AG08396 (cell line): Measurements from ENCODE around the gene CACNA1H.
"Not testable (repeated sequence)": the region's sequence is repeated elsewhere in the genome, so short reads cannot be mapped to it uniquely, and the experiment has no call there.

ENCODE experiments used
- DNase-seq: peaks from one replicate; pipeline ENCODE4 v3.0.0; 2012; ENCODE audit warnings: low spot score, mixed read lengths

The CACNA1H gene

GRCh38 chr16:1193825-1194581, 41.1 kb downstream of the CACNA1H start:
- DNase-seq: no peak

- peak; percentile 69 for DNase-seq
Observed at GRCh38 chr16:1194665-1195392, 41.9 kb downstream of the CACNA1H start.

- DNase-seq: no peak
Observed at GRCh38 chr16:1195393-1195666, 42.4 kb downstream of the CACNA1H start.

DNA sequence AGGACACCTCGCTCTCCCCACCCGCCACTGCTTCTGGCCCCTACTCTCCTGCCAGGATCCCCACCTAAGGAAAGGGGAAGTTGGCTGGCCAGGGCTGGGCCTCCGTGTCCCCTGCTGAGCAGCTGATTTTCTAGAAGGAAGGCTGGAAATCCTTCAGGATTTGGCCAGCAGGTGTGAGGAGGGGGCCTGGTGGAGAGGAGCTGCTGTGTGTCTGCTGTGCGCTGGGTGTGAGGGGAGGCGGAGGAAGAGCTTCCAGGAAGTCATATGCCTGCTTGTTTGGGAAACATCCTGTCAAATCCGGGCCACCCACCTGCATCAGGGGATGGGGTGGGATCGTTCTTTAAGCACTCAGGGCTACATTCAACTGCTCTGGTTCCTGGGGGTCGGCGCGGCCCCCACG, 43.6 kb downstream of the CACNA1H start:
- no peak for DNase-seq

DNA sequence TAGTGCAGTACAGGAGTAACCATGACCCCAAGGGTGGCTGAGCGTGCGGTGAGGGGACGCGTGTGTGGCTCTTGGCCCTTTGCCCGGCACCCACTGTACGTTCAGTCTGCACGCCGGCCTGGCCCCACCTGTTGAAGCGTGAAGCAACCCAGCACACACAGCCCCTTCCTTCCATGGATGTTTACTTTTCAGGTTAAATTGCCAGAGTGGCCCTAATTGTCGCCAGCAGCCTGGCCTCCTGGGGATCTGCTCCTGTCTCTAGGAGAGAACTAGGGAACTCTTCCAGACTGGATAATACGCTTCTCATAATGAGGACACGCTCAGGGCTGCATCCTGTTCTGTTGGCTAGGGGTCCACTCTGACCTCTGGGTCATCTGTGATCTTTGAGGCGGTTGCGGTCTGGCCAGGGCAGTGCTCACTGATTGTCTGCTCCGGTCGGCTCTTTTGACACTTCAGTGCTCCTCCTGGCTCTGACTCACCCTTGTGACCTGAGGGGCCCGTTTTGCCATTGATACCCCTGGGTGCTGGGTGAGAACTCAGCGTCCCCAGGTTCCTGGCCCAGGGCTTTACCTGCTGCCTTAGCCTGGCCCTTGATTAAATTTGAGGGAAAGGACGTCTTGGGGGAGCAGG, 44.4 kb downstream of the CACNA1H start:
- no peak for DNase-seq

GRCh38 chr16:1198194-1198593, 45.3 kb downstream of the CACNA1H start:
- DNase-seq: no peak

- not testable (repeated sequence) for DNase-seq
Observed at GRCh38 chr16:1198671-1199346, 45.9 kb downstream of the CACNA1H start.

DNA sequence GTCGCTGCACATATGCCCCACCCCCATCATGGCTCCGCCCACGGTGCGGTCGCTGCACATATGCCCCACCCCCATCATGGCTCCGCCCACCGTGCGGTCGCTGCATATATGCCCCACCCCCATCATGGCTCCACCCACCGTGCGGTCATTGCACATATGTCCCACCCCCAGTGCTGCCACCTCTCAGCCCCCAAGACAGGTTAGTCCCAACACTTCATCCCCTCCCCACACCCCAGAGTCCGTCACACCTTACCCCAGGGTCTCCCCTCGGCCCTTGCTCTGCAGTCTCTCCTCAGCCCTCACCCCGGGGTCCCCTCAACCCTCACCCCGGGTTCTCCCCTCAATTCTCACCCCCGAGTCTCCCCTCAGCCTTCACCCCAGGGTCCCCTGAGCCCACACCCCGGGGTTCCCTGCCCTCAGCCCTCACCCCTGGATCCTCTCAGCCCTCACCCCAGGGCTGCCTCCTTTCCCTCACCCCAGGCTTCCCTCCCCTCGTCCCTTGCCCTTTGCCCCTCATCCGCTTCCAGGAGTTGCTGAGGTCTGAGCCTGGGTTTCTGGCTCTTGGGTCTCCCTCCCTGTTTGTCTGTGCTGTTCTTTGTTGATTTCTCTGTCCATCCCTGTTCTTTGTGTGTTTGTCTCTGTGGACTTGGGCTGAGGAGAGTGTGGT, 46.6 kb downstream of the CACNA1H start:
- DNase-seq: no peak

DNA sequence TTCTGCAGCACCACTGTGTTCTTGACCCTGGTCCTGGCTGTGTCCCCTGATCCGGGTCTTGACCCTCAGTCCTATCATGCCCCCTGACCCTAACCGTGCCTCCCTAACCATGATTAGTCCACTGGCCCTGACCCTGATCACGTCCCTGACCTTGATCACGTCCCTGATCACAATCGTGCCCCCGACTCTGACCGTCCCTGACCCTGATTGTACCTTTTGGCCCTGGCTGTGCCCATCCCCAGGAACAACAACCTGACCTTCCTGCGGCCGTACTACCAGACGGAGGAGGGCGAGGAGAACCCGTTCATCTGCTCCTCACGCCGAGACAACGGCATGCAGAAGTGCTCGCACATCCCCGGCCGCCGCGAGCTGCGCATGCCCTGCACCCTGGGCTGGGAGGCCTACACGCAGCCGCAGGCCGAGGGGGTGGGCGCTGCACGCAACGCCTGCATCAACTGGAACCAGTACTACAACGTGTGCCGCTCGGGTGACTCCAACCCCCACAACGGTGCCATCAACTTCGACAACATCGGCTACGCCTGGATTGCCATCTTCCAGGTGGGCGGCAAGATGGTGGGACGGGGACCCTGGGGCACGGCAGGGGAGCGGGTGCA, 47.2 kb downstream of the CACNA1H start:
- DNase-seq: no peak

GRCh38 chr16:1201444-1201843, 48.5 kb downstream of the CACNA1H start:
- no peak for DNase-seq

GRCh38 chr16:1202274-1202673, 49.4 kb downstream of the CACNA1H start:
- no peak for DNase-seq

DNA sequence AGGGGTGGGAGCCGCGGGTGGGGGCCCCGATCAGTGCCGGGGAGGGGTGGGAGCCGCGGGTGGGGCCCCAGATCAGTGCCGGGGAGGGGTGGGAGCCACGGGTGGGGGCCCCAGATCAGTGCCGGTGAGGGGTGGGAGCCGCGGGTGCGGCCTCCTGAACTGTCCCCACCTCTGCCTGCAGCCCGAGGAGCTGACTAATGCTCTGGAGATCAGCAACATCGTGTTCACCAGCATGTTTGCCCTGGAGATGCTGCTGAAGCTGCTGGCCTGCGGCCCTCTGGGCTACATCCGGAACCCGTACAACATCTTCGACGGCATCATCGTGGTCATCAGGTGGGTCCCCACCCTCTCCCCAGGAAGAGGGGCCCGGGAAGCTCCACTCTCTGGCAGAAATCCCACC, 52.0 kb downstream of the CACNA1H start:
- no peak for DNase-seq

- no peak for DNase-seq
Observed at GRCh38 chr16:1206326-1206725, 53.4 kb downstream of the CACNA1H start.

DNA sequence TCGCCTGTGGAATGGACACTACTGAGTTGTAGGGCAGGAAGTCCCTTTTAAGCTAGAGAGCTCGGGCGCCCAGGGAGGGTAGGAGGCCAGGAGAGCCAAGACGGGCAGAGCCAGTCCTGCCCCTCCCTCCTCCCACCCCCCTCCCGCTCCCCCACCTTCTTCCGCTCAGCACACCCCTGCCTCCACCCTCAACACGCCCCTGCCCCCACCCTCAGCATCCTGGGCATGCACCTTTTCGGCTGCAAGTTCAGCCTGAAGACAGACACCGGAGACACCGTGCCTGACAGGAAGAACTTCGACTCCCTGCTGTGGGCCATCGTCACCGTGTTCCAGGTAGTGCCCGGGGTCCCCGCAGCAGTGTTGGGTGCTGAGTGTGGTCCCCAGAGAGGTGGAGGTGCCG, 53.9 kb downstream of the CACNA1H start:
- no peak for DNase-seq

DNA sequence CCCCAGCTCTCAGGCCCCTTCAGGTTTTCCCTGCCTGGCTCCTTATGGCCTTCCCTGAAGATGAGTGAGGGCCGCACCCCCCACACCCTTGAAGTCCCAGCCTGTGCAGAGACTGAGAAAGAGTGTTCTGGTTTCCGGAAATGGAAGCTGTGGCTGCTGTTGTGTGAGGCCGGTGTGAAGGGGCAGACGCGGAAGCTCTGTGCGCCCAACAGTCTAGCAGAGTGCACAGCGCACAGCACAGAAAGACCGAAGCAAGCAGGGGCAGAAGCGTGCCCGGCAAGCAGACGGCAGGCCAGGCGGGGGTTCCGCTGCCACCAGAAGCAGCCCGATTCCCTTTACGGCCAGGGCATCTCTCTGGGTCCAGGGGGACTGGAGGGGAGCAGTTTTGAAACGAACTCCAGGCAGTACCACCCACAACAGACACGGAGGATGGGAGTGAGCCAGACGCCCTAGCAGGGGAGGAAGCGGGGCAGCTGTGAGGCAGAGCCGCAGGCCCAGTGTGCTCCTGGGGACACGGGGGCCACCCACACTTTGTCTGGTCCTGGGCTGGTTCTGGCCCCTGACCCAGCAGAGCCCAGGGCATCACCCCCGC, 55.4 kb downstream of the CACNA1H start:
- DNase-seq: no peak

DNA sequence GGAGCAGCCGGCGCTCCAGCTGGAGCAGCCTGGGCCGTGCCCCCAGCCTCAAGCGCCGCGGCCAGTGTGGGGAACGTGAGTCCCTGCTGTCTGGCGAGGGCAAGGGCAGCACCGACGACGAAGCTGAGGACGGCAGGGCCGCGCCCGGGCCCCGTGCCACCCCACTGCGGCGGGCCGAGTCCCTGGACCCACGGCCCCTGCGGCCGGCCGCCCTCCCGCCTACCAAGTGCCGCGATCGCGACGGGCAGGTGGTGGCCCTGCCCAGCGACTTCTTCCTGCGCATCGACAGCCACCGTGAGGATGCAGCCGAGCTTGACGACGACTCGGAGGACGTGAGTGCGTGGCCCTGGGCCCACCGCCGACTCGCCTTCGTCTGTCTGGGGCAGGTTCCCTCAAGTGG, 56.2 kb downstream of the CACNA1H start:
- no peak for DNase-seq

DNA sequence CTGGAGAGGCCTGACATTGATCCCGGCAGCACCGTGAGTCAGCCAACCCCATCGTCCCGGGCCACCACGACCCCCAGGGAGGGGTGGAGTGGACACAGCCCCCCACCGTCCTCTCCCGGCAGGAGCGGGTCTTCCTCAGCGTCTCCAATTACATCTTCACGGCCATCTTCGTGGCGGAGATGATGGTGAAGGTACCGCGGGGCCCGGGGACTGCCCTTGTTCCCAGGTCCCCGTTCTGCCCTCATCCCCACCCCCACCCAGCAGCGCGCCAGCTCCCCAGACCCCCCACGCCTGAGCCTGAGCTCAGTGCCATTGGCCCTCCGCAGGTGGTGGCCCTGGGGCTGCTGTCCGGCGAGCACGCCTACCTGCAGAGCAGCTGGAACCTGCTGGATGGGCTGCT, 57.6 kb downstream of the CACNA1H start:
- DNase-seq: no peak

DNA sequence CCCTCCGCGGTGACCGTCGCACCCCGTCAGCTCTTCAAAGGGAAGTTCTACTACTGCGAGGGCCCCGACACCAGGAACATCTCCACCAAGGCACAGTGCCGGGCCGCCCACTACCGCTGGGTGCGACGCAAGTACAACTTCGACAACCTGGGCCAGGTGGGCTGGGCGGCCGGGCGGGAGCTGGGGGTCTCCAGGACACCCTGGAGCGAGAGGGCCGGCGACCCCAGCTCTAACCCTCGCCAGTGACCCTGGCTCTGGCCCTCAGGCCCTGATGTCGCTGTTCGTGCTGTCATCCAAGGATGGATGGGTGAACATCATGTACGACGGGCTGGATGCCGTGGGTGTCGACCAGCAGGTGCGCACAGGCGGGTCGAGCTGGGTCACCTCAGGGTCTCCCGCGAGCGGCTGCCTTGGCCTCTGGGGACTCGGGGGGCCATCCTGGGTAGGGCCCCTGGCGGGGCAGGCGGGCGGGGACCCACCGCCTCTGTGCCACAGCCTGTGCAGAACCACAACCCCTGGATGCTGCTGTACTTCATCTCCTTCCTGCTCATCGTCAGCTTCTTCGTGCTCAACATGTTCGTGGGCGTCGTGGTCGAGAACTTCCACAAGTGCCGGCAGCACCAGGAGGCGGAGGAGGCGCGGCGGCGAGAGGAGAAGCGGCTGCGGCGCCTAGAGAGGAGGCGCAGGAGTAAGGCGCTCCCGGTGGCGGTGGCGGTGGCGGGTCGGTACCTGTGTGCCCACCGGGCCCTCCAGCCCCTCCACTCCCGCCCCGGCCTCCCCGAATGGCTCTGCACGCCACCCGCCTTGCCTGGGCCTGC, 58.8 kb downstream of the CACNA1H start:
- no peak for DNase-seq

GRCh38 chr16:1212616-1213194, 59.8 kb downstream of the CACNA1H start:
- DNase-seq: no peak

DNA sequence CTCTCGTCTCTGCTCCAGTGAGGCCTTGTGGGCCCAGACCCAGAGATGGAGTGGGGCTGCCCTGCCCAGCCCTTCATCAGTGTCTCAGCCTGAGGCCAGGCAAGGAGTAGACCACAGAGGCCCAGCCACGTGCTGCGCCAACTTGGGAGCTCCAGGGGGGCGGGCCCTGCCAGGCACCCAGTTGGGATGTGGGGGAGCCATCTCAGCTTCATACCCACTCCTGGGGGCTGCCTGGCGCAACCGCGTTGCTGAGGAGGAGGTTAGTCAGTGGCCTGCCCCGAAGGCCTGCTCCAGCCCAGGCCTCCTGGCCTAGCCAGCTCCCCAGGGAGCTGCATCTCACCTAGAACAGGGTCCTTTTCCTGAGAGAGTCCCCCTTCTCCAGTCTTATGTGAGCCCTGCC, 60.3 kb downstream of the CACNA1H start:
- no peak for DNase-seq
